Naive thymus-derived CD4-positive, alpha-beta T cell (primary cell): ENCODE data around the gene MAVS. TPM values are rescaled to one million over a fixed set of nuclear protein-coding genes. Genes with fewer than 3 reads are reported as not detected.
"Not testable (repeated sequence)": the region's sequence is repeated elsewhere in the genome, so short reads cannot be mapped to it uniquely, and the experiment has no call there.

Experiments used
- ATAC-seq: fragments of 150-1000 bp; cut with Tn5 transposase; 2 replicates; pipeline ENCODE4 v1.10.0; 2021; ENCODE audit warnings: mild to moderate bottlenecking, moderate library complexity
- CTCF ChIA-PET: fragments of 350-600 bp; sonication (Branson Sonifier 250); formaldehyde crosslinking; loops from one replicate; lab custom pipeline; 2021; ENCODE audit warnings: antibody characterized with exemption; lab: Charles Lee
- POLR2A ChIA-PET: fragments of 350-600 bp; sonication (Branson Sonifier 250); formaldehyde crosslinking; loops from one replicate; lab custom pipeline; 2021; ENCODE audit warnings: antibody characterized with exemption, inconsistent platforms; lab: Charles Lee
- DNase-seq, 9 donors: peaks; one replicate each; pipeline versions ENCODE4 v3.0.0 to v3.0.0-alpha.2; 2020 to 2022; ENCODE audit warnings: mixed read lengths in 1 of 9
- H3K27ac ChIP-seq: one replicate; pipeline ENCODE4 v1.7.0; 2013; ENCODE audit warnings: mild to moderate bottlenecking, low read depth, low read length, moderate library complexity
- H3K27me3 ChIP-seq, 2 donors: one replicate each; pipeline ENCODE4 v1.7.0; 2013; ENCODE audit warnings: low read length in 2 of 2, mild to moderate bottlenecking in 2 of 2, moderate library complexity in 2 of 2; ENCODE audit not compliant: control insufficient read depth in 2 of 2, insufficient read depth in 2 of 2
- H3K36me3 ChIP-seq, 3 experiments: 1 replicate in 2 of 3; 2 replicates in 1 of 3; pipeline ENCODE4 v1.7.0; 2013; ENCODE audit warnings: low read length in 3 of 3, mild to moderate bottlenecking in 3 of 3, moderate library complexity in 1 of 3; ENCODE audit not compliant: insufficient read depth in 3 of 3, control insufficient read depth in 2 of 3
- H3K4me1 ChIP-seq, 2 donors: one replicate each; pipeline ENCODE4 v1.7.0; 2013; ENCODE audit warnings: low read length in 2 of 2, mild to moderate bottlenecking in 2 of 2, moderate library complexity in 1 of 2; ENCODE audit not compliant: control insufficient read depth in 2 of 2, insufficient read depth in 2 of 2
- H3K4me3 ChIP-seq: 2 replicates; pipeline ENCODE4 v1.7.0; 2013; ENCODE audit warnings: mild to moderate bottlenecking, low read length
- H3K9me3 ChIP-seq, 3 experiments: 1 replicate in 2 of 3; 2 replicates in 1 of 3; pipeline ENCODE4 v1.7.0; 2013; ENCODE audit warnings: low read length in 3 of 3; ENCODE audit not compliant: control insufficient read depth in 2 of 3
- H3K27ac Mint-ChIP-seq, 9 donors: one replicate each; pipeline ENCODE4 v1.8.0; 2020 to 2022; ENCODE audit warnings: mixed read lengths in 9 of 9, mild to moderate bottlenecking in 8 of 9, moderate library complexity in 5 of 9, inconsistent platforms in 2 of 9
- H3K27me3 Mint-ChIP-seq, 5 donors: one replicate each; pipeline ENCODE4 v1.8.0; 2021 to 2022; ENCODE audit warnings: mixed read lengths in 5 of 5, mild to moderate bottlenecking in 1 of 5
- H3K36me3 Mint-ChIP-seq, 5 donors: one replicate each; pipeline ENCODE4 v1.8.0; 2020 to 2022; ENCODE audit warnings: mixed read lengths in 5 of 5, mild to moderate bottlenecking in 3 of 5, inconsistent platforms in 1 of 5
- H3K4me1 Mint-ChIP-seq, 7 donors: one replicate each; pipeline ENCODE4 v1.8.0; 2020 to 2022; ENCODE audit warnings: mixed read lengths in 7 of 7, mild to moderate bottlenecking in 3 of 7, inconsistent platforms in 1 of 7
- H3K4me3 Mint-ChIP-seq, 10 donors: one replicate each; pipeline ENCODE4 v1.8.0; 2020 to 2022; ENCODE audit warnings: mild to moderate bottlenecking in 10 of 10, mixed read lengths in 10 of 10, moderate library complexity in 6 of 10, inconsistent platforms in 2 of 10
- H3K9me3 Mint-ChIP-seq, 11 donors: one replicate each; pipeline ENCODE4 v1.8.0; 2020 to 2022; ENCODE audit warnings: mixed read lengths in 11 of 11, mild to moderate bottlenecking in 4 of 11, inconsistent platforms in 1 of 11, moderate library complexity in 1 of 11
- intact Hi-C, 2 donors: fragments of 100-400 bp; cut with micrococcal nuclease; formaldehyde crosslinking; loops; one replicate each; pipeline ENCODE4 v1.15.1; 2023
- polyA plus RNA-seq, 2 donors: library from polyadenylated mRNA; unstranded; fragments of 300-500 nt; fragmentation: Illumina TruSeq; gene quantifications; one replicate each; pipeline ENCODE4 v1.2.3, GENCODE V29; 2021
- total RNA-seq, 6 experiments: library from RNA in 5 of 6; stranded (reverse) in 5 of 6; gene quantifications; 1 replicate in 5 of 6; 2 replicates in 1 of 6; pipeline ENCODE4 v1.2.3 and lab custom pipeline; 2021 to 2026

The MAVS gene
- total and polyA plus RNA-seq, 7 experiments from 2014 or later, result 3.5 to 49.9 (median 26.4) TPM

- intact Hi-C loops, result no loop called here
- no peaks in the 10 kb centered on the region for H3K27me3 ChIP-seq
- ChIA-PET POLR2A (interaction anchor here (0.7 to 1.3 kb wide), 2 partner anchors 15 to 36 kb away, joined by 3 to 4 read pairs; no protein-coding TSS in a partner anchor), CTCF (interaction anchor here (1.3 kb wide), 1 partner anchor 9 kb away, joined by 4 read pairs; no protein-coding TSS in a partner anchor)
- peaks cover 0 to 17% (median 5%) of the 10 kb centered on the region in 5 donors for H3K36me3 Mint-ChIP-seq
- H3K9me3 ChIP-seq, result no peaks in the 10 kb centered on the region
- no peaks in the 10 kb centered on the region for H3K36me3 ChIP-seq
- peaks cover 41 to 92% (median 78%) of the 10 kb centered on the region in 7 donors for H3K4me1 Mint-ChIP-seq
- H3K4me3 Mint-ChIP-seq, result peak overlapping the region; percentile 8 to 66 (median 41)
- DNase-seq (no peak), ATAC-seq (no peak)
- no peaks in the 10 kb centered on the region for H3K27me3 Mint-ChIP-seq
- H3K27ac Mint-ChIP-seq, result peak overlapping the region; percentile 26 to 87 (median 66)
- H3K4me3 ChIP-seq, result no peak overlapping the region
- H3K27ac ChIP-seq, result no peak overlapping the region
- H3K4me1 ChIP-seq, result peaks cover 30 to 58% of the 10 kb centered on the region in 2 donors
- H3K9me3 Mint-ChIP-seq, result peaks cover 0 to 2% (median 0%) of the 10 kb centered on the region in 11 donors
Observed at GRCh38 chr20:3896853-3897583, 50.4 kb downstream of the MAVS start.

GRCh38 chr20:3898181-3898580 is 51.5 kb downstream of the MAVS start:
- Mint-ChIP-seq H3K36me3 (peaks cover 0 to 12% (median 5%) of the 10 kb centered on the region in 5 donors), H3K27ac (peak overlapping the region in 1 of 9 donors; percentile 59), H3K4me1 (peaks cover 42 to 92% (median 77%) of the 10 kb centered on the region in 7 donors), H3K4me3 (peak overlapping the region in 1 of 10 donors; percentile 44)
- H3K36me3 ChIP-seq, H3K9me3 ChIP-seq, H3K27me3 ChIP-seq, intact Hi-C loops, DNase-seq, H3K4me3 ChIP-seq, H3K27ac ChIP-seq, H3K9me3 Mint-ChIP-seq, ATAC-seq, H3K27me3 Mint-ChIP-seq: not testable (repeated sequence)
- POLR2A ChIA-PET, result interaction anchor here (1.3 kb wide), 1 partner anchor 14 kb away, joined by 3 read pairs; no protein-coding TSS in a partner anchor
- CTCF ChIA-PET, result interaction anchor here (1.3 kb wide), 1 partner anchor 8 kb away, joined by 4 read pairs; no protein-coding TSS in a partner anchor
- peaks cover 27 to 51% of the 10 kb centered on the region in 2 donors for H3K4me1 ChIP-seq

GRCh38 chr20:3898639-3899038 is 52.0 kb downstream of the MAVS start:
- H3K4me3 Mint-ChIP-seq, result peak overlapping the region in 3 of 10 donors; percentile 25 to 50 (median 44)
- peaks cover 0 to 9% (median 5%) of the 10 kb centered on the region in 5 donors for H3K36me3 Mint-ChIP-seq
- peaks cover 0 to 2% (median 0%) of the 10 kb centered on the region in 11 donors for H3K9me3 Mint-ChIP-seq
- H3K36me3 ChIP-seq, result no peaks in the 10 kb centered on the region
- intact Hi-C loops, result no loop called here
- H3K4me1 ChIP-seq, result peaks cover 27 to 47% of the 10 kb centered on the region in 2 donors
- no peaks in the 10 kb centered on the region for H3K27me3 Mint-ChIP-seq
- ATAC-seq, result no peak
- H3K9me3 ChIP-seq, result no peaks in the 10 kb centered on the region
- H3K27ac Mint-ChIP-seq, result peak overlapping the region in 3 of 9 donors; percentile 9 to 59 (median 43)
- peaks cover 38 to 88% (median 72%) of the 10 kb centered on the region in 7 donors for H3K4me1 Mint-ChIP-seq
- POLR2A ChIA-PET, result no interaction called here
- H3K4me3 ChIP-seq, result no peak overlapping the region
- no peaks in the 10 kb centered on the region for H3K27me3 ChIP-seq
- H3K27ac ChIP-seq, result no peak overlapping the region
- CTCF ChIA-PET, result no interaction called here
- no peak for DNase-seq

- ATAC-seq, result peak; percentile 14
- Mint-ChIP-seq H3K4me1 (peaks cover 45 to 92% (median 71%) of the 10 kb centered on the region in 7 donors), H3K9me3 (peaks cover 0 to 2% (median 0%) of the 10 kb centered on the region in 11 donors), H3K36me3 (peaks cover 0 to 5% (median 4%) of the 10 kb centered on the region in 5 donors), H3K4me3 (peak overlapping the region; percentile 23 to 70 (median 46)), H3K27me3 (no peaks in the 10 kb centered on the region), H3K27ac (peak overlapping the region in 7 of 9 donors; percentile 13 to 85 (median 69))
- ChIA-PET POLR2A (no interaction called here), CTCF (interaction anchor here (0.7 kb wide), 1 partner anchor 23 kb away, joined by 5 read pairs; no protein-coding TSS in a partner anchor)
- no peak overlapping the region for H3K4me3 ChIP-seq
- H3K27ac ChIP-seq, result no peak overlapping the region
- no peaks in the 10 kb centered on the region for H3K9me3 ChIP-seq
- no peaks in the 10 kb centered on the region for H3K27me3 ChIP-seq
- no peak for DNase-seq
- H3K4me1 ChIP-seq, result peaks cover 31 to 52% of the 10 kb centered on the region in 2 donors
- intact Hi-C loops, result no loop called here
- H3K36me3 ChIP-seq, result no peaks in the 10 kb centered on the region
Observed at GRCh38 chr20:3900187-3900604, 53.6 kb downstream of the MAVS start.

GRCh38 chr20:3901028-3901705 is 54.5 kb downstream of the MAVS start:
- peaks cover 0 to 5% (median 4%) of the 10 kb centered on the region in 5 donors for H3K36me3 Mint-ChIP-seq
- H3K4me3 Mint-ChIP-seq, result peak overlapping the region; percentile 8 to 70 (median 56)
- Histone ChIP-seq H3K4me1 (peaks cover 30 to 49% of the 10 kb centered on the region in 2 donors), H3K27ac (no peak overlapping the region), H3K9me3 (no peaks in the 10 kb centered on the region), H3K36me3 (no peaks in the 10 kb centered on the region), H3K27me3 (no peaks in the 10 kb centered on the region), H3K4me3 (no peak overlapping the region)
- no peaks in the 10 kb centered on the region for H3K27me3 Mint-ChIP-seq
- intact Hi-C loops, result no loop called here
- H3K27ac Mint-ChIP-seq, result peak overlapping the region; percentile 40 to 88 (median 77)
- peak; percentile 61 for ATAC-seq
- ChIA-PET CTCF (no interaction called here), POLR2A (interaction anchor here (0.6 to 0.9 kb wide), 3 partner anchors 16 to 512 kb away, joined by 3 read pairs; no protein-coding TSS in a partner anchor)
- peaks cover 0 to 2% (median 0%) of the 10 kb centered on the region in 11 donors for H3K9me3 Mint-ChIP-seq
- H3K4me1 Mint-ChIP-seq, result peaks cover 45 to 91% (median 69%) of the 10 kb centered on the region in 7 donors
- no peak for DNase-seq

GRCh38 chr20:3901706-3902440 is 55.2 kb downstream of the MAVS start:
- no peak overlapping the region for H3K4me3 ChIP-seq
- ATAC-seq (no peak), DNase-seq (no peak)
- Mint-ChIP-seq H3K9me3 (peaks cover 0 to 2% (median 0%) of the 10 kb centered on the region in 11 donors), H3K36me3 (peaks cover 0 to 5% (median 2%) of the 10 kb centered on the region in 5 donors), H3K27me3 (no peaks in the 10 kb centered on the region), H3K4me3 (peak overlapping the region; percentile 8 to 70 (median 56)), H3K4me1 (peaks cover 39 to 91% (median 66%) of the 10 kb centered on the region in 7 donors), H3K27ac (peak overlapping the region; percentile 64 to 88 (median 77))
- no peaks in the 10 kb centered on the region for H3K9me3 ChIP-seq
- CTCF ChIA-PET, result no interaction called here
- intact Hi-C loops, result no loop called here
- no peaks in the 10 kb centered on the region for H3K36me3 ChIP-seq
- H3K27me3 ChIP-seq, result no peaks in the 10 kb centered on the region
- POLR2A ChIA-PET, result interaction anchor here (0.6 to 0.9 kb wide), 2 partner anchors 17 to 28 kb away, joined by 3 read pairs; no protein-coding TSS in a partner anchor
- H3K4me1 ChIP-seq, result peaks cover 23 to 43% of the 10 kb centered on the region in 2 donors
- no peak overlapping the region for H3K27ac ChIP-seq
